H1 (cell line): ENCODE measurements around the gene KRTAP9-2. TPM values are rescaled to one million over a fixed set of nuclear protein-coding genes. Genes with fewer than 3 reads are reported as not detected.

Experiments used
- CTCF ChIA-PET: fragments of 300-600 bp; sonication (Branson Sonifier 250); formaldehyde crosslinking; loops from one replicate; lab custom pipeline; 2021; ENCODE audit not compliant: partially characterized antibody; lab: Charles Lee
- POLR2A ChIA-PET: fragments of 300-600 bp; sonication (Branson Sonifier 250); formaldehyde crosslinking; loops from one replicate; lab custom pipeline; 2021; ENCODE audit warnings: inconsistent platforms; ENCODE audit not compliant: partially characterized antibody; lab: Charles Lee
- DNase-seq, 2 experiments: peaks; one replicate each; pipeline versions ENCODE4 v3.0.0 to v3.0.0-alpha.2; 2010 to 2022; ENCODE audit warnings: low spot score in 2 of 2, low read depth in 1 of 2, mixed read lengths in 1 of 2
- FAIRE-seq: peaks from 2 replicates; lab custom pipeline; 2011; peaks lifted over from hg19 to GRCh38; lab: Jason Lieb, UNC
- H2AFZ ChIP-seq: 2 replicates; pipeline ENCODE4 v1.8.1; 2012; ENCODE audit warnings: low read length, inconsistent platforms
- H2AK5ac ChIP-seq: 2 replicates; pipeline ENCODE4 v1.6.1; 2013; ENCODE audit warnings: low read depth, low read length
- H2BK120ac ChIP-seq: replicated peaks from 2 replicates; pipeline ENCODE3; 2013; ENCODE audit warnings: low read depth, low read length, inconsistent platforms
- H2BK12ac ChIP-seq: 2 replicates; pipeline ENCODE4 v1.6.1; 2013; ENCODE audit warnings: low read depth, low read length
- H2BK15ac ChIP-seq: 2 replicates; pipeline ENCODE4 v1.6.1; 2013; ENCODE audit warnings: low read length
- H2BK20ac ChIP-seq: 2 replicates; pipeline ENCODE4 v1.6.1; 2013; ENCODE audit warnings: low read length
- H2BK5ac ChIP-seq: 2 replicates; pipeline ENCODE4 v1.6.1; 2013; ENCODE audit warnings: low read depth, low read length
- H3K14ac ChIP-seq: 2 replicates; pipeline ENCODE4 v1.6.1; 2013; ENCODE audit warnings: inconsistent platforms; ENCODE audit not compliant: insufficient read length
- H3K18ac ChIP-seq: 2 replicates; pipeline ENCODE4 v1.6.1; 2013; ENCODE audit warnings: low read length; ENCODE audit errors: extremely low read depth
- H3K23ac ChIP-seq: 2 replicates; pipeline ENCODE4 v1.6.1; 2013; ENCODE audit warnings: inconsistent platforms; ENCODE audit not compliant: insufficient read length
- H3K23me2 ChIP-seq: 2 replicates; pipeline ENCODE4 v1.6.1; 2013; ENCODE audit warnings: low read depth, low read length
- H3K27ac ChIP-seq: 2 replicates; pipeline ENCODE4 v1.6.1; 2011; ENCODE audit warnings: low read depth, low read length, inconsistent platforms
- H3K27me3 ChIP-seq, 4 experiments: replicated peaks in 1 of 4; 1 replicate in 1 of 4; 2 replicates in 3 of 4; pipeline versions ENCODE4 v1.6.1 to v1.8.1; 2011 to 2013; ENCODE audit warnings: low read length in 3 of 4, mild to moderate bottlenecking in 3 of 4, inconsistent platforms in 2 of 4, mixed read lengths in 2 of 4, moderate library complexity in 1 of 4; ENCODE audit not compliant: control insufficient read depth in 3 of 4, insufficient read depth in 3 of 4; ENCODE audit errors: extremely low read depth in 1 of 4
- H3K36me3 ChIP-seq, 4 experiments: 2 replicates each; pipeline versions ENCODE4 v1.6.1 to v1.8.1; 2011 to 2013; ENCODE audit warnings: mild to moderate bottlenecking in 4 of 4, low read length in 3 of 4, moderate library complexity in 2 of 4, control low read depth in 1 of 4, inconsistent platforms in 1 of 4; ENCODE audit not compliant: insufficient read depth in 4 of 4, control insufficient read depth in 2 of 4
- H3K4ac ChIP-seq: replicated peaks from 2 replicates; pipeline ENCODE3; 2013; ENCODE audit warnings: low read length, low read depth, mixed read lengths, inconsistent platforms; ENCODE audit not compliant: insufficient read length
- H3K4me1 ChIP-seq, 4 experiments: replicated peaks in 1 of 4; 1 replicate in 1 of 4; 2 replicates in 3 of 4; pipeline versions ENCODE4 v1.6.1 to v1.8.1; 2011 to 2013; ENCODE audit warnings: low read length in 3 of 4, inconsistent platforms in 2 of 4, mixed read lengths in 1 of 4; ENCODE audit not compliant: insufficient read depth in 4 of 4, control insufficient read depth in 3 of 4
- H3K4me2 ChIP-seq, 2 experiments: 2 replicates each; pipeline versions ENCODE4 v1.6.1 to v1.8.1; 2011 to 2013; ENCODE audit warnings: low read depth in 2 of 2, low read length in 2 of 2, control low read depth in 1 of 2, inconsistent platforms in 1 of 2, mild to moderate bottlenecking in 1 of 2; ENCODE audit not compliant: insufficient read depth in 1 of 2
- H3K4me3 ChIP-seq, 4 experiments: fragments of 200-600, 300-600 bp in 1 of 4; sonication (generic), shearing (Covaris generic), sonication (Bioruptor Twin) in 1 of 4; 2 replicates each; pipeline versions ENCODE4 v1.5.1 to v1.8.1; 2011 to 2016; ENCODE audit warnings: low read length in 4 of 4, low read depth in 3 of 4, control low read depth in 2 of 4, inconsistent platforms in 2 of 4, mild to moderate bottlenecking in 2 of 4, mixed read lengths in 1 of 4, moderate library complexity in 1 of 4; ENCODE audit not compliant: insufficient read depth in 2 of 4; ENCODE audit errors: extremely low read depth in 1 of 4
- H3K56ac ChIP-seq: replicated peaks from 2 replicates; pipeline ENCODE3; 2013; ENCODE audit warnings: low read depth, mild to moderate bottlenecking, mixed read lengths, low read length, inconsistent platforms; ENCODE audit not compliant: insufficient read length
- H3K79me1 ChIP-seq: 2 replicates; pipeline ENCODE4 v1.6.1; 2013; ENCODE audit warnings: low read depth, low read length, control low read depth
- H3K79me2 ChIP-seq, 2 experiments: 2 replicates each; pipeline versions ENCODE4 v1.6.1 to v1.8.1; 2012 to 2013; ENCODE audit warnings: low read length in 2 of 2, mild to moderate bottlenecking in 2 of 2, inconsistent platforms in 1 of 2; ENCODE audit not compliant: insufficient read depth in 2 of 2, control insufficient read depth in 1 of 2
- H3K9ac ChIP-seq, 4 experiments: replicated peaks in 1 of 4; 1 replicate in 1 of 4; 2 replicates in 3 of 4; pipeline versions ENCODE4 v1.6.1 to v1.8.1; 2011 to 2013; ENCODE audit warnings: low read depth in 3 of 4, low read length in 3 of 4, control low read depth in 2 of 4, mild to moderate bottlenecking in 2 of 4, moderate library complexity in 2 of 4, inconsistent platforms in 1 of 4; ENCODE audit errors: extremely low read depth in 1 of 4
- H3K9me3 ChIP-seq, 2 experiments: 2 replicates each; pipeline versions ENCODE4 v1.6.1 to v1.8.1; 2012 to 2013; ENCODE audit warnings: mild to moderate bottlenecking in 2 of 2, moderate library complexity in 2 of 2, control low read depth in 1 of 2, inconsistent platforms in 1 of 2, low read depth in 1 of 2, low read length in 1 of 2, mixed read lengths in 1 of 2; ENCODE audit not compliant: insufficient read depth in 2 of 2
- H4K20me1 ChIP-seq, 2 experiments: replicated peaks in 1 of 2; 2 replicates each; pipeline versions ENCODE3 to v1.8.1; 2011 to 2013; ENCODE audit warnings: inconsistent platforms in 2 of 2, low read length in 2 of 2, mild to moderate bottlenecking in 1 of 2; ENCODE audit not compliant: insufficient read depth in 2 of 2, control insufficient read depth in 1 of 2
- H4K5ac ChIP-seq: 2 replicates; pipeline ENCODE4 v1.6.1; 2013; ENCODE audit warnings: low read length, low read depth, mixed read lengths, inconsistent platforms; ENCODE audit not compliant: insufficient read length
- H4K8ac ChIP-seq: 2 replicates; pipeline ENCODE4 v1.8.0; 2013; ENCODE audit warnings: mild to moderate bottlenecking, moderate library complexity, low read length, inconsistent platforms; ENCODE audit not compliant: insufficient read depth; ENCODE audit errors: extremely low read depth
- H4K91ac ChIP-seq: replicated peaks from 2 replicates; pipeline ENCODE3; 2013; ENCODE audit warnings: low read length, mixed read lengths, inconsistent platforms; ENCODE audit not compliant: insufficient read length
- POU5F1 ChIP-seq: IDR thresholded peaks from 2 replicates; pipeline ENCODE4 v1.6.1; 2011; ENCODE audit warnings: low read depth, mild to moderate bottlenecking, low read length, moderate library complexity
- SIN3A ChIP-seq, 2 experiments: IDR thresholded peaks in 1 of 2; conservative IDR thresholded peaks in 1 of 2; 2 replicates each; pipeline ENCODE4 v1.6.1; 2011 to 2012; ENCODE audit warnings: low read length in 2 of 2, improper control_type of control experiment in 1 of 2, low read depth in 1 of 2, mild to moderate bottlenecking in 1 of 2
- polyA plus RNA-seq, 7 experiments: library from polyadenylated mRNA; depleted of rRNA in 3 of 7; stranded (reverse) in 5 of 7; unstranded in 2 of 7; fragments of >200 nt in 5 of 7; fragments of 200-250 nt in 2 of 7; gene quantifications; 1 replicate in 5 of 7; 2 replicates in 1 of 7; 4 replicates in 1 of 7; pipeline versions ENCODE4 v1.2.1 to v1.2.3, GENCODE V29; 2011 to 2013; ENCODE audit warnings: missing spikeins in 2 of 7, mixed read lengths in 2 of 7
- total RNA-seq: library from RNA; stranded (reverse); fragmentation: NEBNext Ultra II Directional; extraction: Animal tissue kit (Norgen Biotek cat#: 25700); gene quantifications from 2 replicates; pipeline ENCODE4 v1.2.1, GENCODE V29; 2021

The KRTAP9-2 gene
- total and polyA plus RNA-seq, 2 of the 8 experiments (the other 6 are each of a cell fraction or from before 2014, with no cell fraction given) = not detected

DNA sequence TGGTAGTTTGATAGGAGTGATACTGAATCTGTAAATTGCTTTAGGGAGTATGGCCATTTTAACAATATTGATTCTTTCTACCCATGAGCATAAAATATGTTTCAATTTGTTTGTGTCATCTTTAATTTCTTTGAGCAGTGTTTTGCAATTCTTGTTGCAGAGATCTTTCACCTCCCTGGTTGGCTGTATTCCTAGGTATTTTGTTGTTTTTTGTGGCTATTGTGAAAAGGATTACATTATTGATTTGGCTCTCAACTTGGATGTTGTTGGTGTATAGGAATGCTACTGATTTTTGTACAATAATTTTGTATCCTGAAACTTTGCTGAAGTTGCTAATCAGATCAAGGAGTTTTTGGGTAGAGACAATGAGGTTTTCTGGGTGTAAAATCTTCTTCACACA, 32.0 kb downstream of the KRTAP9-2 start:
- Histone ChIP-seq H4K91ac (no peak overlapping the region), H2BK15ac (no peak overlapping the region), H4K20me1 (no peaks in the 10 kb centered on the region), H4K5ac (no peak overlapping the region), H4K8ac (no peak overlapping the region), H2BK20ac (no peak overlapping the region), H2BK5ac (no peak overlapping the region), H3K27ac (no peak overlapping the region), H3K4me1 (no peaks in the 10 kb centered on the region; a peak in 1 of 7 replicates), H3K56ac (no peak overlapping the region), H3K4me3 (no peak overlapping the region), H3K4ac (no peak overlapping the region), H2AK5ac (no peak overlapping the region), H3K23ac (no peak overlapping the region), H3K79me2 (no peaks in the 10 kb centered on the region), H2BK12ac (no peak overlapping the region), H3K27me3 (no peaks in the 10 kb centered on the region), H3K36me3 (no peaks in the 10 kb centered on the region), H3K9me3 (no peaks in the 10 kb centered on the region), H3K18ac (no peak overlapping the region), H3K4me2 (no peak overlapping the region), H2AFZ (no peak overlapping the region), H2BK120ac (no peak overlapping the region), H3K79me1 (no peaks in the 10 kb centered on the region), H3K14ac (no peak overlapping the region), H3K9ac (no peak overlapping the region), H3K23me2 (no peaks in the 10 kb centered on the region)
- CTCF ChIA-PET = no interaction called here
- DNase-seq (no peak), FAIRE-seq (no peak)
- POLR2A ChIA-PET = no interaction called here
- TF ChIP-seq POU5F1 (no peak), SIN3A (conservative IDR thresholded peaks at IDR 0.05 in 1 of 2, IDR thresholded peaks at IDR 0.05 in 1 of 2; ENCODE audit: low read depth in 1 of 2, low read length in 2 of 2) (no peak)
